Measurements from ENCODE around the gene KRT5. TPM values are rescaled to one million over a fixed set of nuclear protein-coding genes. Genes with fewer than 3 reads are reported as not detected.

The KRT5 gene
- total and polyA plus RNA-seq, 2 of the 13 experiments (the other 11 are each of a cell fraction or from before 2014, with no cell fraction given) = 0.08 TPM; not detected in 1

GRCh38 chr12:52521568-52522266 is 1.5 kb upstream of the KRT5 start:
- CTCF ChIA-PET (ENCODE audit: low intra/inter-chr PET ratio, low total read pairs) = no interaction called here
- FAIRE-seq = no peak
- Histone ChIP-seq H3K4me3 (replicated peaks in 1 of 3; ENCODE audit: insufficient read depth in 1 of 3, low read depth in 2 of 3, low read length in 3 of 3) (no peak overlapping the region), H4K20me1 (ENCODE audit: insufficient read depth, low read length) (no peaks in the 10 kb centered on the region), H3K27me3 (ENCODE audit: control insufficient read depth in 1 of 2, insufficient read depth in 2 of 2, low read length in 2 of 2) (peaks cover 4 to 8% of the 10 kb centered on the region in 2 experiments; a peak in 3 of 5 replicates), H3K4me2 (ENCODE audit: low read depth, low read length) (no peak overlapping the region), H3K4me1 (ENCODE audit: insufficient read depth, low read length) (no peaks in the 10 kb centered on the region), H3K9ac (ENCODE audit: insufficient read depth, low read depth, low read length) (no peak overlapping the region), H3K27ac (ENCODE audit: extremely low read length, insufficient read depth, low read length) (no peak overlapping the region), H3K36me3 (replicated peaks in 1 of 2; ENCODE audit: control insufficient read depth in 1 of 2, insufficient read depth in 2 of 2, low read length in 2 of 2) (no peaks in the 10 kb centered on the region), H3K9me3 (ENCODE audit: low read length) (no peaks in the 10 kb centered on the region), H2AFZ (ENCODE audit: low read length) (no peak overlapping the region), H3K79me2 (ENCODE audit: insufficient read depth, low read length) (no peaks in the 10 kb centered on the region)
- TF ChIP-seq GATAD2A (CRISPR knock-in tag; IDR thresholded peaks at IDR 0.05) = no peak
- TF ChIP-seq KLF16 (CRISPR knock-in tag; IDR thresholded peaks at IDR 0.05) = no peak
- no peak for TF ChIP-seq RBM39 (IDR thresholded peaks at IDR 0.05; ENCODE audit: low read depth, low read length, poor library complexity, severe bottlenecking)
- no peak for TF ChIP-seq IRF9 (CRISPR knock-in tag; IDR thresholded peaks at IDR 0.05; ENCODE audit: borderline replicate concordance)
- TF ChIP-seq MAFF (IDR thresholded peaks at IDR 0.05; ENCODE audit: low read depth, low read length) = peak; percentile 53
- TF ChIP-seq MAFK (conservative IDR thresholded peaks at IDR 0.05 in 1 of 2, IDR thresholded peaks at IDR 0.05 in 1 of 2; ENCODE audit: low read length in 2 of 2) = peak; percentile 66 to 83; a peak in 3 of 4 replicates
- TF ChIP-seq ZNF143 (CRISPR knock-in tag; IDR thresholded peaks at IDR 0.05) = no peak
- 35% methylated on average over 6 of the region's 10 CpGs for WGBS (ENCODE audit: low lambda C conversion rate)
- no TSS peak for BruUV-seq (replicated peaks)
- DNase-seq (ENCODE audit: low spot score) = no peak
- POLR2A ChIA-PET = no interaction called here
- ATAC-seq = no peak
- in situ Hi-C loops (cut with HindIII; ENCODE audit: extremely low pct_ligation_motif_present, low pct_unique_long_range_greater_than_20kb) (no loop called here), intact Hi-C loops (cut with micrococcal nuclease; ENCODE audit: unreplicated experiment) (no loop called here)

GRCh38 chr12:52521175-52521567 is 977 bp upstream of the KRT5 start:
- Histone ChIP-seq H3K36me3 (replicated peaks in 1 of 2; ENCODE audit: control insufficient read depth in 1 of 2, insufficient read depth in 2 of 2, low read length in 2 of 2) (no peaks in the 10 kb centered on the region), H3K9ac (ENCODE audit: insufficient read depth, low read depth, low read length) (no peak overlapping the region), H3K4me1 (ENCODE audit: insufficient read depth, low read length) (no peaks in the 10 kb centered on the region), H3K79me2 (ENCODE audit: insufficient read depth, low read length) (no peaks in the 10 kb centered on the region), H4K20me1 (ENCODE audit: insufficient read depth, low read length) (no peaks in the 10 kb centered on the region), H3K4me3 (replicated peaks in 1 of 3; ENCODE audit: insufficient read depth in 1 of 3, low read depth in 2 of 3, low read length in 3 of 3) (no peak overlapping the region), H3K4me2 (ENCODE audit: low read depth, low read length) (no peak overlapping the region), H3K9me3 (ENCODE audit: low read length) (no peaks in the 10 kb centered on the region), H3K27ac (ENCODE audit: extremely low read length, insufficient read depth, low read length) (no peak overlapping the region), H2AFZ (ENCODE audit: low read length) (no peak overlapping the region), H3K27me3 (ENCODE audit: control insufficient read depth in 1 of 2, insufficient read depth in 2 of 2, low read length in 2 of 2) (peaks cover 4 to 8% of the 10 kb centered on the region in 2 experiments; a peak in 3 of 5 replicates)
- WGBS (ENCODE audit: low lambda C conversion rate) = 24% methylated on average over 4 of the region's 10 CpGs
- TF ChIP-seq FOSL2 (CRISPR knock-in tag; IDR thresholded peaks at IDR 0.05) = peak; percentile 50
- no peak for TF ChIP-seq FLYWCH1 (CRISPR knock-in tag; IDR thresholded peaks at IDR 0.05)
- no TSS peak for BruUV-seq (replicated peaks)
- FAIRE-seq (no peak), ATAC-seq (no peak; the same call in 2 of the 3 replicates), DNase-seq (ENCODE audit: low spot score) (no peak)
- in situ Hi-C loops (cut with HindIII; ENCODE audit: extremely low pct_ligation_motif_present, low pct_unique_long_range_greater_than_20kb) = no loop called here
- POLR2A ChIA-PET = no interaction called here
- intact Hi-C loops (cut with micrococcal nuclease; ENCODE audit: unreplicated experiment) = no loop called here
- CTCF ChIA-PET (ENCODE audit: low intra/inter-chr PET ratio, low total read pairs) = no interaction called here
